ENCODE data around the gene MOBP.

Gene MOBP

DNA sequence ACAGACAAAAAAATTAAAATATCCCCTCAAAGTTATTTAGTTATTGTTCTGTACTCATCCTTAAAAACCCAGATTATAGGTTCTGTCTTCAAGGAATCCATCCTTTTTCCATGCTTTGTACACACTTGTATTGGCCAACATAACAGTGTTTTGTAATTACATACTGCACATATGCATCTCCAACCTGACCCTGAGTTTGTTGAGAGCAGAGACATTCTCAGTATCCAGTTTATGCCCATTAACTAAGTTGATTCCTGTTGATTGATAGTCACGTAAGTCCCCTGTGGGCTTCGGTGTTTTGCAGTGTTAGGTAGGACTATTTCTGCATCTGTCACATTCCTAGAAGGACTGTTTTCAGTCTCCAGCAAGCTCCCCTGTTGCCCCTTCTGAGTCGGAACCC, 33.6 kb downstream of the MOBP start:
- DNase-seq: no peak

DNA sequence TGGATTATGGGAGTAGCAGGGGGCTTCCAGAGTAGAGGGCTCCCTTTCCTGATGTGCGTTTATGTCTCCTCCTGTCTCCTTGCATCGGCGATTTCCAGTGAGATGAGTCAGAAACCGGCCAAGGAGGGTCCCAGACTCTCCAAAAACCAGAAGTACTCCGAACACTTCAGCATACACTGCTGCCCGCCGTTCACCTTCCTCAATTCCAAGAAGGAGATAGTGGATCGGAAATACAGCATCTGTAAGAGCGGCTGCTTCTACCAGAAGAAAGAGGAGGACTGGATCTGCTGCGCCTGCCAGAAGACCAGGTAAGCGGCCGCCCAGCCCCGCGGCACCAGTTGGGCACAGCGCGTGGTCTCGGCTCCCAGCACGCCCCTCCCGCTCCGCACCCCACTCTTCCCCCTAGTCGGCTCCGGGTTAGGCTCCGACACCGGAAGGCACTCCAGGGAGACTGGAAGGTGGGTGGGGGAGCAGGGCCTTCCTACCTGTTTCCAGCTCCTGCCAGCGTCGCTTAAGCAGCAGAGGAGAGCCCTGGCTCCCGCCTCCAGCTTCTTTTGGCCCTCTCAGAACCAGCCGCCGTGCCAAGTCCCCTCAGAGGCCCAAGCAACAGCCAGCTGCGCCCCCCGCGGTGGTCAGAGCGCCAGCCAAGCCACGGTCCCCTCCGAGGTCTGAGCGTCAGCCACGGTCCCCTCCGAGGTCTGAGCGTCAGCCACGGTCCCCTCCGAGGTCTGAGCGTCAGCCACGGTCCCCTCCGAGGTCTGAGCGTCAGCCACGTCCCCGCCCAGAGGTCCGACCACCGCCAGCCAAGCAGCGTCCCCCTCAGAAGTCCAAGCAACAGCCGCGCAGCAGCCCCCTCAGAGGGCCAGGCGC, 34.7 kb downstream of the MOBP start:
- no peak for DNase-seq

DNA sequence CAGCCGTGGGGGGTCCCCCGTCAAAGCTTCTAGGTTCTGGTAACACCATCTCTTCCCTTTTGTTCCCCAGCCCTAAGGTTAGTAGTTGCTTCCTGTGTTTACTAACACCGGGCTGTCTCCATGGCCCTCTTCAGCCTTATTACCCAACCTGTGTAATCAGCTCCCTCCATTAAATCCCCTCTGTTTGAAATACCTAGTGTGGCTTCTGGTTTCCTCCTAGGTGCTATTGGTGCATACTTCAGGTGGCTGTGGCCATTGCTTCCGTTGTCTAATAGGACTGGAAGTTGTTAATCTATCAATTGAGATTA, 35.3 kb downstream of the MOBP start:
- no peak for DNase-seq

DNA sequence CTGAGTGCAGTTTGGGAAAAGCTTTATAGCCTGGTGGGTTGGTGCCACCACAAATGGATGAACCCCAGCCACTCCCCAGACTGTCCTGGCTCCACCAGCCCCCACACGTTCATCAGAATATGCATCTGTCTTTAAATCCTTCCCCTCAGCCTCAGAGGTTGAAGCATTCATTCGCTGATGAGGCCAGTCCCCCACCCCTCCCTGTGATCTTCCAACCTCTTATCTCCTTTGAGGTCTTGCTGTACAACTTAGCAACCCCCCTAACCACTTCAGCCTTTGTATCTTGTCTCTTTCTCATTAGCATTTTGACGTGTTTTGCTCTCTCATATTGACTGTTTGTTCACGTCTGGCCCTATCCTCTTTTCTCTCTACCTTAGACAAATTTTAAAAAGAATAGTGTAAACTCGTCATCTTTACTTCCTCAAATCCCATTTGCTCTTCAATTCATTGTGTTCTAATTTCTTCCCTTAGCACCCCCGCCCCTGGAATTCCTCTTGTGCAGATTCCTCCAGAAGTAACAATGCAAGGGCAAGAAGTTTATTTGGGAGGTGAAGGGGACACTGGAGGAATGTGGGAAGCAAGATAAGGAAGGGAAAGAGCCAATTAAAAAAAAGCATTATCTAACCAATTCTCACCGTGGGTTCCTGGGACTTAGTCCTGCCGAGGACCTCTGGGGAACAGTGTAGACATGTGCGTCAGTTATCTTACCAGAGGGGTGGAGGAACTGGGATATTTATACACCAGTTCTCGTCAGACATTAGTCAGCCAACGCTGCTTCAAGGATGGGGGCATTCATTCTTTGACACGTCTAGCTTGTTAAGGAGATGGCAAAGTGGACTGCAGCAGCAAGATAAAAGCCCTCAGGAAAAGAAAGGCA, 38.6 kb downstream of the MOBP start:
- DNase-seq: no peak

DNA sequence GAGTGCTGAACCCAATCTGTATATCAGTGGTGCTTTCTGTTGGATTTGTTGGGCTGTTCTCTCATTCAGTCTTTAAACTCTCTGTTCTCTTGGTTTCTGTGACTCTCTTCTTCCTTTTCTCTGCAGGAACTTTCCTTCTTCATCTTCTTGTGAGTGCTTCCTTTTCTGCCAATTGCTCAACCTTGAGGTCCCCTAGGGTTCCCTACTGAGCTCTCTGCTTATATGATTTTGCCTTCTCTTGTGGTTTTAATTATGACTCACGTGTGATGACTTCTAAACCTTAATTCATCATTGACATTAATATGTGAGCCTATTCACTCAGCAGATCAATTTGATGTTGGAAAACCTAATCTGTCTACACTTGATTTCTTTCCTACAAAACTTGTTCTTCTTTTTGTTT, 39.4 kb downstream of the MOBP start:
- DNase-seq: no peak

DNA sequence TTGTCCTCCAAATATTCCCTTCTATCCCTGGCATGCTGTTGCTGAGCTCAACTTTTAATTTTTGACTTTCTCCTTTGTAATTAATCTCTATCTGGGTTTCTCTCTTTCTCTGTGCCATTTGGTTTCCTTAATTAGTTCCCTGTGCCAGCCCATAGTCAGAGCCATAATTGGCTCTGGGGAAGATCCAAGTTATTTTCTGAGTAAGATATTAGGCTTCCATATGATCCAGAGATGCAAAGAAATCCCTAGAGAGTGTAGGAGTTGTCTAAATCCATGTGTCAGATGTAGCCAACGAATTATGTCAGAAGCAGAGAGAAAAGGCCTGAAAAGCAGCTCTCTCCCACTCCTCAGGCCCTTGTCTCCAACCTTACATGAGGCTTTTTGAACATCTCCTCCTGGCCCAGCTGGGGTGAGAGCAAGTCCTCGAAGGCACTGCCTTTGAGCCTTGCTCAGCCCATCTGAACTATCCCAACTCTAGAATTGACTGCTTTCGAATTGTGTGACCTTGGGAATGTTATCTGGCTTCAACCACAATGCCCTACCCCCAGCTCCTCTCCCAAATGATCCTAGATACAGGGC, 46.4 kb downstream of the MOBP start:
- no peak for DNase-seq

DNA sequence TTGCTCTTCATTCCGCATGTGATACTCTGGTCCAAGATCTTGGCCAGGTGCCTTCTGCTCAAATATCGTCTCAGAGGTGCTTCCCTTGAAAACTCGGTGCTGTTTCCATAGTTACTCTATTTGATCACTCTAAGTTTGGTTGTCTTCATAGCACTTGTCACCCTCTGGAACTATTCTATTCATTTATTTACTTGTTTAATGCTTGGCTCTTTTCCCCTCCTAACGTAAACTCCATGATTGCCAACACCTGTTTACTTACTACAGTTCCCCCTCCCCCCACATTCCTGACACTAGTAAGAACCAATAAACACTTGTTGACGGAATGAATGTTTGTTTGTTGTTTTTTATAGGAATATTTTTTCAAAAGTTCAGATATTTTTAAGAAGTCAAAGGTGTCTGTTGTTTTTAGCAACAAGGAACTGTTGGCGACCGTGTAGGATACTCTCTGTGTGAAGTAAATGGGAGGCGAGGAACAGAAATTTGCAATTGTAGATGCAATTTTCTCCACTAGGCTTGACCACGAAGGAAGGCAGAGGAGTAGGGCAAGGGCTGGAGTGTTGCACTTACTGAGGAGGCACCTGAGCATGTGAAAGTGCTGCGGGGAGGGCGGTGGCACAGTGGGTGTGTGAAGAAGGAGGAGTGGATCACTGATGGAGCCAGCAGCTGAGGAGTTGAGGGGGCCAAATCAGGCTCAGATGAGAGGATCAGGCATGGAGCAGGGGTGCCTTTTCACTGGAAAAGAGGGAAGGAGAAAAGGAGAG, 48.4 kb downstream of the MOBP start:
- DNase-seq: no peak

DNA sequence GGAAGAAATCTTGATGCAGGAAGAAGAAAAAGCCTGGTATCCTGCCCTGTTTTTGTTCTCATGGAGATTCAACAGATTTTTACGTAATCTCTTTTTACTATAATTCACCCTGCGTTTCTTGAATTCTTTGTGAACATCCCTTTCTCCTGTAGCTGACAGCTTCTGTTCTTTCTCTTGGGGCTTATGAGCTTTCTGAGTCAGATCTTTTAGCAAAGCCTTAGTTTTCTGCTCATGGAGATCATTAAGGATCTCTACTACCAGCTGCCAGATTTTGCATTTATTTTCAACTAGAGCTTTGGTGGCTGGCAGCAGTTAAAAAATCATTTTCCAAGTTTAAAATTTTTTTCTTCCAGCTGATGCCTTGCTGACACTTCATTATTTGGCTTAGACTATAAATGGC, 51.6 kb downstream of the MOBP start:
- no peak for DNase-seq

DNA sequence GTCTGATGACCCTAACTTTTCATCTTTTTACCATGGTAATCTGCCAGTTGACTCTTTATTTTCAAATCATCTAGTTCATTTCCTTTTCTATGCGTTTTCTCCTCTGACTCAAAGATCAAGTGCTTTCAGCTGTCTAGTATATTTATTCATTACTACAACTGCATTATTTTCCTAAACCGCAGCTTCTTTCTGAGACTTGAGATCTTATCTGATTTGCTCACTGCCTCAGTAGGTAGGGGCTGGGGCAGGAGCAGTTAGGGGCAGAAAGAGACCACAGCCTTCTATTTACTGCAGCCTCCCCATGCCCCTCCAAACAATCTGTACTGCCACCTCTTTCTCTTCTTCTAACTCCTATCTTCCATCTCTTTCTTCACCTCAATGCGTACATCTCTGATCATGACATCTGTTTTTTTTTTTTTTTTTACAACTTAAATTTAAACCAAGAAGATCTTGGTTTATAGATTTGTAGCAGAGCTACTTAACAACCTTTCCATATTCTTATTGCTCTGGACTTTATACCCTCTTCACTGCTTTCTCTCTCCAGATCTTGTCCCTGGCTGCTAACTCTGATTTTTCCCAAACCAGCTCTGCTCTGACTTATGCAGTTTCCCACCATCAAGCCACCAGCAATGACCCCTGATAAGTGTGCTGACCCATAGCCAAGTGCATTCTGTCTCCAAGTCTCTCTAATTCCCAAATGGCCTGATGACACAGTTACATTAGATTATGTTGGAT, 52.2 kb downstream of the MOBP start:
- no peak for DNase-seq

DNA sequence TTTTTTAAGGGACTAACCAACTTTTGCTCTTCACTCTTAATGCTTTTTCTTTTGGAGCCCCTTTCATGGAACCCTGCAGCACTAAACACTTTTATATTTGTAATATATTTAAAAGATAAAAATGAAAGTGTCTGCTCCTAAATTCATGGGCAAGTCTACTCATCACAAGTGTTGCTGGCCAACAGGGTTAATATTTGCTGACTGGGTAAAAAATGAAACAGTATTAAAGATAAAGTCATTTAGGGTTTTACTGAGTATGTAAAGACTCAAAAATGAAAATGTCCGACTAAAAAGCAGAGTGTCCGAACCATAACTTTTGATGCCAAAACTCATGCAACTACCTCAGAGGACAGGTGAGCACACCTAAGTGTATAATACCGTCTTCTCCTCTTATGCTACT, 54.0 kb downstream of the MOBP start:
- no peak for DNase-seq

DNA sequence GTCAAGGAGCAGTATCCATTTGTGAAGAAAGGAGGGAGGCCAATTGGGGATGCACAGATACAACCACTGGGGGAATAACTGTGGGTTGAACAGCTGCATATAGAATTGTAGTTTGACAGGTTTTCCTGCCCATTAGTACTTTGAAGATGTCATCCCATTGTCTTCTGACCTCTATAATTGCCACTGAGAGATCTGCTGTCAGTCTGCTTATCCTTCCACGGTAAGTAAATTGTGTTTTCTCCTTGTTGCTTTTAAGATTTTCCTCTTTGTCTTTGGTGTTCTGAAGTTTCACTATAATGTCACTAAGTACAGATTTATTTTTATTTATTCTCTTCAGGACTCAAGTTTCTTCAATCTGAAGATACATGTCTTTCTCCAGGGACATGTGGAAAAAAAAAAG, 56.6 kb downstream of the MOBP start:
- DNase-seq: no peak

DNA sequence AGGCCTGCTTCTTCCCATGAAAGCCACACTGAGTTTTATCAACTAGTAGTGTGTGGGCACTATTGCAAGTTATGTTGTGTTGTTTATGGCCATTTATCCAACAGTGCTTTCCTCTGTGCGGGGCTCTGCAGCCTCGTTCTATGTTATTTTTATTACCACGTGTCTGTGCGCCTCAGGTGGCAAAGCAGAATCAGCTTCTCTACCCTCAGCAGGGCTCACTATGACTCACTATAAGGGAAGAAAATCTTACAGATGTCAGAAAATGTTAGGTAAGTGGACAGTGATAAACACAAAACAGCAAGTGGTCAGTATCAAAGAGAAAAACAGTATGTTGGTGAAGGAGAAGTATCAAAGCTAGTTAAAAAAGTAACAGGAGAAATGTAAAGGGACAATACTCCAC, 61.4 kb downstream of the MOBP start:
- no peak for DNase-seq

DNA sequence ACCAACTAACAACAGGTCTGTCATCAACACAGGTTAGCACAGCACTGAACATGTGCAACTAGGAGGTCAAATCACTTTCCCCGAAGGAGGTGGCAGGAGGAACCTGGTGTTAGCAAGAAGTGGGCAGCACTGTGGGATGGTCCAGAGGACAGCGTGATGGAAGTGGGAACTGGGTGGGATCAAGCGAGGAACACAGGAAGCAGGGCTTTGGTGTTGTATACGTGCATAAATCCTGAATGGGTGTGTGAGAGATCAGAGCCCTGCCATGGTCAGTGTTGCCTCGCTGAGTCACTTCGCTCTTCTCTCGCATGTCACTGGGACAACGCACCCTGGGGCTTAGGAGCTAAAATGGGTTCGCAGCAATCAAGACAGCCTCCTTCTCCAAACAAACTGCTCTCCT, 62.1 kb downstream of the MOBP start:
- no peak for DNase-seq

DNA sequence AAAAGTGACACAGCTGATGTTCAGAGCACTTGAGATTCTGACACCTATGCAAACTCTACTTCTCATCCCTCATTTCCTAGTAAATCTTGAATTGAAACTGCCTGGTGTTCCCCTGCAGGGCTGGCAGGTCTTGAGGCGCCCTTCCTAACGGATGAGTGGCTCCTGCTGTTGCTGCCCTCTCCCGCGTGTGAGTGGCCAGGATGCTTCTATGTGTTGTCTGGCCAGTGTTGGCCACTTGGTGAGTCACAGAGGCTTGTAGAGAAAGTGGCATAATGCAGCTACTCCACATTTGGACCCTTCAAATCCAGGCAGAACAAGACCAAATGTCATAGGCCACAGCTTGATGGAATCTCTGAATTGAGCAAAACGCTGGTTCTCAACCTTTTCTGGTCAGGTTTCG, 63.6 kb downstream of the MOBP start:
- no peak for DNase-seq

DNA sequence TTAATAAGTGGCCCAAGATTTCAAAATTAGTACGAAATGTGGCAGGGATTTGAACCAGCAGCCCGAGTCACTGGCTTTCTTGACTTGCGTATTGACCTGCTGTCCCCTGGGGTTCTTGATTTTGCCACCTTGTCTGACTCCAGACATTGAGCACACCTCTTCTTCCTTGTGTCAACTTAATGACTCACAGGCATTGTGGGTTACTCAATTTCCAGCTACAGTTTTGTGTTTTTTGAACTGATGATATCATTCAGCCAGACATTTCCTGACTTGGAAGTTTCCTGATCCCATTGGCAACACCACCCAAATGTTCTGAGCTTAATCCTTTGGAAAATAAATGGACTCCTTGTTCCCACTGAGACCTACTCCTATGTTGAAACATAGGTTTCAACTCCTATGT, 64.2 kb downstream of the MOBP start:
- DNase-seq: no peak

DNA sequence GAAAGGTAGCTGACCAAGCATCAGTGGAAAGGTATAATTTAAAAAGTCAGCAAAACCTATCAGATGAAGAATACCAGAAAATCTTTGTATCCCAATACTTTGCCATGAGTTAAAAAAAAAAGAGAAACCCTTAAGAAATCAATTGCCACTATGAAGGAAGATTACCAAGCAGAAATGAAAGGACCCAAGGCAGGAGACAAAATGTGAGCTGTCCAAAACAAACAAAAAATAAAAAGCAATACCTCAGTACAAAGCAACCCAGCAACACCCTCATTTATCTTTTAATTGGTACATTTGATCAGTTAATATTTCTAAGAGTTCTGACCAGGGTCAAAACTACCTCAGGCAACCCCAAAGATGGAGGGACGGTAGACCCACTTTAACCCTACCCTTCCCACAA, 65.3 kb downstream of the MOBP start:
- DNase-seq: no peak

DNA sequence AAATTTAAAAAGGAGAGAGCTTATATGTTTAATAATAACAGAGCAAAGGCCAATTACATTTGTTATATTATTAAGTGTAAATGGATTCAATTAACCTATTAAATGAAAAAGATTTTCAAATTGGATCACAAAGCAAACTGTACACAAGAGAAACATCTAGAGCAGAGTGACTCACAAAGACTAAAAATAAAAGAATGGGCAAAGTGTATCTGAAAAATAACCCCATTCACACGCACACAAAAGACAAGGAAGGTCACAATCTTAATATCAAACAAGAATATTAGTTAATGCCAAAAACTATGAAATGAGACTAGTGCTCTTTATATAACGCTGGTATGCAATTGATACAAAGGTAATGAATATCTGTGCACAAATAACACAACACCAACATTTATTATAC, 65.7 kb downstream of the MOBP start:
- DNase-seq: no peak

DNA sequence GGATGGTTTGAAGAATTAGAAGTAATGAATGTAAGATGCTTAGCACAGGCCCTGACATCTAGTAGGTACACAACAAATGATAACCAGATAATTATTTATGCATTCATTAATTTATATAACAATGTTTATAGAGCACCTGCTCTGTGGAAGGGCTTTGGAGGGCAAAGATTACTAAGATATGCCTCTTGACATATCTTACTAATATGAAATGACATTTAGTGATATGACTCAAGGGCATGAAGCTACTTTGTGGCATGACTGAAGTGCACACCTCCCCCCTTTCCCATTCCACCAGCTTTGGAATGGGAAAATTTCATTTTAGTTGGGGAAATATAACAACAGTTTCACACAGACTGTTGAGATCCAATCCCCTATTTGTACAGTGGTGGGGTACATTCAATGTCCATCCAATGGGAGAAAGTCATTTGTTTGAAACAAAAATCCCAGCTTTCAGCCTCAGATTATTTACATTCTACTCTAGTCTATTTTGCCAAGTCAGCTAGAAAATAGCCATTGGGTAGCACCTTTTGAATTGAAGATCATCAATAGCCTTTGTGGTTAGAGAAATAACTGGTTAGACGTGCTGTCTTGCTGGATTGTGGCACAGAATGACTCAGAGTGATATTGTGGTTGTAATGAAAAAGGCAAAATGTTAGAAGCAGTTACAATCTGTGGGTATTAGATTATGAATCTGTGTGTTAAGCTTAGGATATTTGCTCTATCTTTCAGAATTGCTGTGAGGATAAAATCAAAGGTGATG, 72.9 kb downstream of the MOBP start:
- no peak for DNase-seq

DNA sequence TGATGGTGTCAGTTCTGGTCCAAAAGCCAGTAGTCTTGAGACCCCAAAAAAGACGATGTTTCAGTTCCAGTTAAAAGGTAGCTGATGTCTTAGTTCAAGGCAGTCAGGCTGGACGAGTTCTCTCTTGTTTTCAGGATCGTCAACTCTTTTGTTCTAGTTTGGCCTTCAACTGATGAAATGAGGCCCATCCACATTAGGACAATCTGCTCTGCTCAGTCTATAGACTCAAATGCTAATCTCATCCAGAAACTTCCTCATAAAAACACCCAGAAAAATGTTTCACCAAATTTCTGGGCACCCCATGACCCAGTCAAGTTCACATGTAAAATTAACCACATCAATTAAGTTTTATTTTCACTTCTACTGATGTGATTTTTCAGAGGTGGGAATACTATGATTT, 74.0 kb downstream of the MOBP start:
- no peak for DNase-seq

DNA sequence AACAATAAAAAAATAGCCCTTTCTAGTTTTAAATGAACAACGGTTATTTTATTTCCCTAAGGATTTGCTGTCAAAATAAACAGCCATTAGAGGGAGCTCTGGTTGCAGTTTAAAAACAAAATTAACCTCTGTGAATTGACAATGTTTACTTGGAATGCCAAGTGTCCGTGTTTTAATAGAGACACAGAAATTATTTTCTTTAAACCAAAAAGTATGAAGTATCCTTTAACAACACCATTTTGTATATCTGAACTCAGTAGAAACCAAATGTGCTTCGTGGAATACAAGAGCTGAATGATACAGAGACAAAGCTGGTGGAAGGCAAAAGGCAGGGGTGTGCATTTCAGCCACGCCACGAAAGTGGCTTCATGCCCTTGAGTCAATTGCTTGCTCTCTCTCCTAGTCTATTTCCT, 74.4 kb downstream of the MOBP start:
- no peak for DNase-seq

DNA sequence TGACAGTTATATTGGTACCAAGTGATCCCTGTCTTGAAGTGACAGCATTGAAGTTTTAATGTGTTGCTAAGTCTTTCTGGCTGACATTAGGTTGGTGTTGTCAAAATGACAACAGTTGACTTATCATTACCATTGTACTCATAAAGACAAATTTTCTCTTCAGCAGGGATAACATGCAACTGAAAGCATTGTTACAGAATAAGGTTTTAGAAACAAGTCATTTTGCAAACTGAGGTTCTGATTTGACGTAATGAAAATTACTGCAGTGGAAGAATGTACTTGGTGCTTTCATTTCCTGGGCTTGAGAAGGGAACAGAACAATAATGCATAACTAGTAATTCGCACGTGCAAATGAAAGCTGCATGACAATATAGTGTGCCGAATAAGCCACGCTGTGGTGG, 75.1 kb downstream of the MOBP start:
- no peak for DNase-seq

DNA sequence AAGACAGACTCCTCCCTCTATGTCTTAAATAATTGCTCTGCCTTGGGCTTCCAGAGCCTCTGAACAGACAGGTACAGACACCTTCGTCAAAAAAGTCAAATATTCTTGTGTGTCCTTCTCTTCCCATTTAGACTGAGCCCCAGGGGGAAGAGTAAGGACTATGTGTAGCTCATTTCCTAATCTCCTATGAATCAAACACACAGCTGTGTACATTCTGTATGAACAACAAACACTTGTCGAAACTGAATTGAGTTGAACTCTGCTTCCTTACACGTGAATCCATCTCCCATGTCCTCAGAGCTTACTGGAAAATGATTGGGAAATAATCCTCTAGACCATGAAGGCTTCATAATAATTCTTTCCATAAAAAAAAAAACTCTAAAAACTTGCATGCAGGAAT, 80.8 kb downstream of the MOBP start:
- no peak for DNase-seq
